Testis (tissue), 3 donors: ENCODE measurements around the gene CCPG1. TPM values are rescaled to one million over a fixed set of nuclear protein-coding genes. Genes with fewer than 3 reads are reported as not detected.

Experiments used
- DNase-seq: peaks from one replicate; pipeline ENCODE4 v3.0.0-alpha.2; 2019
- H3K27ac ChIP-seq, 2 donors: fragments of 200-600 bp; sonication (generic); one replicate each; pipeline ENCODE4 v1.5.1; 2019
- H3K27me3 ChIP-seq: fragments of 200-600 bp; sonication (generic); one replicate; pipeline ENCODE4 v1.5.1; 2019
- H3K36me3 ChIP-seq: fragments of 200-600 bp; sonication (generic); one replicate; pipeline ENCODE4 v1.5.1; 2017; ENCODE audit warnings: low read depth; ENCODE audit errors: missing control alignments
- H3K4me1 ChIP-seq: fragments of 200-600 bp; sonication (generic); one replicate; pipeline ENCODE4 v1.5.1; 2019
- H3K4me3 ChIP-seq, 2 donors: fragments of 200-600 bp; sonication (generic); one replicate each; pipeline ENCODE4 v1.5.1; 2017 to 2019
- H3K9me3 ChIP-seq: fragments of 200-600 bp; sonication (generic); one replicate; pipeline ENCODE4 v1.5.1; 2017
- CTCF ChIP-seq, 3 experiments: fragments of 450-650 bp in 2 of 3; fragments of 200-600 bp in 1 of 3; sonication (generic) in 1 of 3; IDR thresholded peaks; one replicate each; pipeline ENCODE4 v1.5.1; 2016 to 2019; ENCODE audit warnings: antibody characterized with exemption in 3 of 3, mild to moderate bottlenecking in 2 of 3, moderate library complexity in 1 of 3
- POLR2A ChIP-seq: fragments of 450-650 bp; IDR thresholded peaks from one replicate; pipeline ENCODE4 v1.6.1; 2017; ENCODE audit warnings: antibody characterized with exemption, mild to moderate bottlenecking, moderate library complexity
- WGBS, 2 donors: methylation state at CpG; one replicate each; pipeline ENCODE4 v1.1.5; 2018; 5-methylcytosine and 5-hydroxymethylcytosine counted together
- intact Hi-C: fragments of 100-400 bp; cut with DNase I; formaldehyde crosslinking; loops from one replicate; pipeline ENCODE4 v1.15.1; 2023; ENCODE audit warnings: low total_unique reads
- polyA plus RNA-seq: library from polyadenylated mRNA; stranded (reverse); fragments of 350-450 nt; fragmentation: Illumina TruSeq; extraction: RNeasy Lipid Tissue Mini Kit (QIAGEN cat#74804); gene quantifications from one replicate; pipeline ENCODE4 v1.2.3, GENCODE V29; 2014; ENCODE audit warnings: low read depth, low replicate concordance; ENCODE audit not compliant: insufficient read depth
- total RNA-seq, 2 donors: library from RNA; depleted of rRNA; stranded (reverse); fragments of >200 nt; gene quantifications; one replicate each; pipeline ENCODE4 v1.2.3, GENCODE V29; 2016

Gene CCPG1
- total and polyA plus RNA-seq, 3 donors from 2014 or later, result 21.6 to 37.1 (median 25.6) TPM

GRCh38 chr15:55353025-55353424 lies 55.1 kb downstream of the CCPG1 start:
- Histone ChIP-seq H3K27me3 (no peaks in the 10 kb centered on the region), H3K36me3 (no peaks in the 10 kb centered on the region), H3K27ac (no peak overlapping the region), H3K4me3 (no peak overlapping the region), H3K9me3 (no peaks in the 10 kb centered on the region), H3K4me1 (no peaks in the 10 kb centered on the region)
- no peak for TF ChIP-seq CTCF (IDR thresholded peaks at IDR 0.05)
- TF ChIP-seq POLR2A, result no peak
- no peak for DNase-seq
- WGBS, 2 donors, result 76 to 79% methylated on average over 2 of the region's 2 CpGs
- intact Hi-C loops, result no loop called here

GRCh38 chr15:55349282-55349681 lies 58.9 kb downstream of the CCPG1 start:
- Histone ChIP-seq H3K27me3 (no peaks in the 10 kb centered on the region), H3K36me3 (no peaks in the 10 kb centered on the region), H3K9me3 (no peaks in the 10 kb centered on the region), H3K4me1 (no peaks in the 10 kb centered on the region), H3K27ac (no peak overlapping the region), H3K4me3 (no peak overlapping the region)
- WGBS, 2 donors, result 95 to 96% methylated on average over 2 of the region's 2 CpGs
- no peak for DNase-seq
- intact Hi-C loops, result no loop called here
- TF ChIP-seq CTCF (IDR thresholded peaks at IDR 0.05) (no peak), POLR2A (no peak)

GRCh38 chr15:55348281-55348778 lies 59.8 kb downstream of the CCPG1 start:
- Histone ChIP-seq H3K27ac (no peak overlapping the region), H3K9me3 (no peaks in the 10 kb centered on the region), H3K4me1 (no peaks in the 10 kb centered on the region), H3K27me3 (no peaks in the 10 kb centered on the region), H3K36me3 (no peaks in the 10 kb centered on the region), H3K4me3 (no peak overlapping the region)
- WGBS, 2 donors, result 63 to 72% methylated on average over 4 of the region's 4 CpGs
- no peak for DNase-seq
- intact Hi-C loops, result no loop called here
- TF ChIP-seq CTCF (IDR thresholded peaks at IDR 0.05) (no peak), POLR2A (no peak)

- 85 to 95% methylated on average over 2 of the region's 2 CpGs for WGBS, 2 donors
Measured at GRCh38 chr15:55344206-55344605, 64.0 kb downstream of the CCPG1 start.

More at GRCh38 chr15:55344206-55344605, 64.0 kb downstream of the CCPG1 start:
- Histone ChIP-seq H3K36me3 (no peaks in the 10 kb centered on the region), H3K4me1 (no peaks in the 10 kb centered on the region), H3K27ac (no peak overlapping the region), H3K4me3 (no peak overlapping the region), H3K9me3 (no peaks in the 10 kb centered on the region), H3K27me3 (no peaks in the 10 kb centered on the region)
- no peak for DNase-seq
- intact Hi-C loops, result no loop called here
- TF ChIP-seq CTCF (IDR thresholded peaks at IDR 0.05) (no peak), POLR2A (no peak)
